Measurements from ENCODE around the gene FGFRL1.

Gene FGFRL1

DNA sequence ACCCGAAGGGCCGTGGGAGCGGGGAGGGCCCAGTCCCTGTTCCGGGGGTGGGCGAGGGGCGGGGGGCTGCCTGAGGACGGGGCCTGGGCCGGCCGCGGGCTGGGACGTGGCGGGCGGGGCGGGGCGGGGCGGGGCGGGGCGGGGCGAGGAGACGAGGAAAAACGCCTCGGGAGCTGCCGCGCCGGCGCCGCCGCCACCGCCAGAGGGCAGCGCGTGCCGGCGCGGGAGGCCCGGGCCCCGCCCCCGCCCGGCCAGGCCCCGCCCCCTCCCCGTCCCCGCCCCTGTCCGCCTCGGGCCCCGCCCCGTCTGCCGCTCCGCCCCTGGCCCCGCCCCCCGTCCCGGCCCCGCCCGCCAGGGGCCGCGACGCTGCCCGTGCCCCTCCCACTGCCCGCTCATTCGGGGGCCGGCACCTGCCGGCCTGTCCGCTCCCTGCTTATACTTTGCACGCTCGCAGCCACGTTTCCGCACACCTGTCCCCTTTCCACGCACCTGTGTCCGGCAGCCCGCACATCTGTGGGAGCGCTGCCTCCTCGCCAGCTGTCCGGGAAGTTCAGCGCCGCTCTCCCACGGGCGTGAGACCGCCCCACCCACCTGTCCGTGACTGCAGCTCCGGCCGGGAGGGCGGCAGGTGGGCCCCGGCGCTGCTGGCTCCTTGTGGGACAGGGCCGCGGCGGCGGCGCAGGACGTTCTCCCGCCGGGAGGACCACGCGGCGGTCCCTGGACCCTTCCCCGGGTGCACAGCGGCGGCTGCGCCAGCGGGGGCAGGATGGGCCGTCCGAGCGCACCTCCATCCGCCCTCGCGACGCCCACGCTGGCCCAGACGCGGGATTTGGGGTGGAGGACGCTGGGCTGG lies 1.7 kb upstream of the FGFRL1 start:
- no peak for DNase-seq

GRCh38 chr4:1010395-1011021 lies 918 bp upstream of the FGFRL1 start:
- no peak for DNase-seq

DNA sequence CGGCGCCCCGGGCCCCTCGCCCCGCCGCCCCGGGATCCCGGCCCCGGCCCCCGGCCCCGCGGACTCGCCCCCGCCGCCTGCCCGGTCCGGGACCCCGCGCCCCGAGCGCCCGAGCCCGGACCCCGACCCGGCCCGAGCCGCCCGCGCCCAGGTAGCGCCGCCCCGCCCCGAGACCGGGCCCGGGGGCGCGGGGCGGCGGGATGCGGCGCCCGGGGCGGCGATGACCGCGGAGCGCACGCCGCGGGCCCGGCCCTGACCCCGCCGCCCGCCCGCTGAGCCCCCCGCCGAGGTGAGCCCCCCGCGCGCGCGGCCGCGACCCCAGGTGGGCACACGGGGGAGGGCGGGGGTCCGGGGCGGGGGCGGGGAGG lies 224 bp downstream of the FGFRL1 start:
- no peak for DNase-seq

DNA sequence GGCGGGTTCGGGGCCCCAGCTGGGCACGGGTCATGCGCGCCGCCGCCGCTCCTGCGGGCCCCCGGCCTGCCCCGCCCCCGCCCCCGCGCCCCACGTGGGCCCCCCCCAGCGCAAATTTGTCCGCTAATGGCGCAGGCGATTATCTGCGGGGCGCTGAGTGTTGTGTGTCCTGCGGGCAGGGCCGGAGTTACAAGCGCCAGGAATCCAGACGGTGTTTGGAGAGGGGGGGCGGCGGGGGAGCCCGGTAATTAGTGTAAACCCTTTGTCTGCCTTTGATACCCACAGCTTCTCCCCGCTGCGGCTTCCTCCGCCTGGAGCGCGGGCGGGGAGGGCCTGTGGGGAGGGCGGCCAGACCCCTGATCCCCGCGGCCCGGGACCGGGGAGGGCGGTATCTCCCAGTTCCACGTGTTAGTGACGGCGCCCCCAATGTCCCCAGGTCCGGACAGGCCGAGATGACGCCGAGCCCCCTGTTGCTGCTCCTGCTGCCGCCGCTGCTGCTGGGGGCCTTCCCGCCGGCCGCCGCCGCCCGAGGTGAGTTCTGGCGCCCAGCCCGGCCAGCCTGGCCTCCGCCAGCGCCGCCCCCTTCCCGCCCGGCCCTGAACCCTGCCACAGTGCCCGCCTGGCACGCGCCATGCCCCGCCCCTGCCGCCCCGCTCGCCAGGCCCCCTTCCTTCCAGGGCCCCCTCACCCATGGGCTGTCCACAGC lies 761 bp downstream of the FGFRL1 start:
- DNase-seq = no peak

DNA sequence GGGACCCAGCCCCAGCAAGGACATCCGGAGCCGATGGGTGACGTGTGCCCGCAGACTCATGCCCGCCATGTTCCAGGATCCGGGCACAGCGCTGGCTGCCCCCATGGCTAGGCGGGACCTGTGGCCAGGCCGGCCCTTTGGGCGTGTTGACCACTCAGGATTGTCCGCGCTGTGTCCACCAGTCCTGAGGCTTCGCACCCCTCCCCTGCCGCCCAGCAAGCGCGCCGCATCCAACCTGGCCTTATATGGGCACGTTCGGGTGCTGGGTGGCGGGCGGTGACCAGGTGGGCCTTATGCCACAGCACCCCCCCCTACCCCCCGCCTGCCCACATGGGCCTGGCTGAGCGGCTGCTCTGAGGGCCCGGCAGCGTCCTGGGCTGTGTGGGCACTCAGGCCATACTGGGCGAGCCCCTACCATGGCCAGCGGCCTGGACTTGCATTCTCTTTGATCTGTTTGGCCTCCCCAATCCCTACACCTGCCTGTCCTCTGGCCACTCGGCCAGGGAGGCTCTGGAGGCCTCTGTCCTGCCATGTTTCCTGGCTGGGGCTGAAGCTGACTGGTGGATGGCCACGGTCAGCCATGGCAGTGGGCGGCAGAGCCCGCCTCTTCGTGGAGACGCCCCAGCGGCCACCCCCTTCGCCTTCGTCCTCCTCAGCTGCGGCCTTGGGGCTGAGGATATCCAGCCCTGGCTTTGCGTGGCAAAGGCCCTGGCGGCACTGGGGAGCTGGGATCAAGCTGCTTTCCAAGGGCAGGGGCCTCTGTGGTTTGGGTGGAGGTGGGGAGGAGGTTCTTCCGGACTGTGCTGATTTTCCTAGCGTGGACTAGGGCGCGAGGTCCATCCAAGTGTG lies 2.0 kb downstream of the FGFRL1 start:
- DNase-seq = no peak

- no peak for DNase-seq
Observed at GRCh38 chr4:1014291-1015167, 3.1 kb downstream of the FGFRL1 start.

DNA sequence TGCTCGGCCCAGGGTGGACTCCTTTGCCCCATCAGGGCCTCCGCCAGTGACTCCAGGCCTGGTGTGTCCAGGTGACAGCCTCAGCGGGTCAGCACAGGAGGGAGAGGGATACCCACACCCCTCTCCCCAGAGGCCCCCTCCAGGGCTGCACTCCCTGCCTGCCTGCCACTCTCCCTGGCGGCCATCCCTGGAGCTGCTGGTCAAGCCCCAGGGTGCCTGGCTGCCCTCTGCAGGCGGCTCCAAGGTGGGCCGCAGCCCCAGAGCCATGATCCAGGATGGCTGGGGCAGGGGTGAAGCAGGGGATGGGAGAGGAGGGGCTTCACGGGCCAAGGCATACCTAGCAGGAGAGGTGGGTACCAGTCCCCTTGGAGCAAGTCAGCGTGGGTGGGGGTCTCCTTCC lies 3.8 kb downstream of the FGFRL1 start:
- no peak for DNase-seq

DNA sequence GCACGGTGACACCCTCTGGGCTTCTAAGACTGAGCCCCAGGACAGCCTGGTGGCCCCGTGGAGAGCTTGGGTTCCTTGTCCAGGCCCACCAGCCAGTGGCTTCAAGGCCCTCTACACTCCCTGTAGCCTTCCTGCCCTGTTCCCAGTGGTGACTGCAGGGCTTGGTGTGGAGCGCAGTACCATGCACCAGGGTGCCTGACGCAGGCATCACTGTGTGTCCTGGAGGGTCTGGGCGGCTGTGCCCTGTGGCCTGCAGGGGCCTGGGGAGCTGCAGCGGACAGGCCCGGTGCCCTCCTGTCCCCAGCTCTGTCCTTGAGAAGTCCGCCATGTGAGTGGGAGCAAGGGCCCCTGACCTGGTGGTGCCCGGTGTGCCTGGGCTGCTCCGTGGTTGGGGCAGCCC lies 4.3 kb downstream of the FGFRL1 start:
- no peak for DNase-seq

DNA sequence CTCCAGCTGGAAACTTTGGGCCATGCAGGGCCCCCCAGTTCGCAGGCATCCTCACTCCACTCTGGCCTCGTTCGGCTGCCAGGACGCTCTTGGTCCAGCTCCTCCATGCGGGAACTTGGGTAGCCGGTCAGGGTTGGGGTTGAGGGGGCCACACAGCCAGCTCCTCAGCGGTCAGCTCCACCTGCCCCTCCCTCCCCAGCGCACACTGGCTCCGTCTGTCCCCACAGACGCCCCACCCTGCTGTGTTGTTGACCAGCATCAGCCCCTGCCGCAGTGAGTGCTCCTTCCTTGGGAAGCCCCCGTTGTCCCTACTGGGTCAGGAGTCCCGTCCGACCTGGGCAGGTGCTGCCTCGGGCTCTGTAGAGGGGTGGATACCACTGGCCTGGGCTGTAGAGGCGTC lies 5.8 kb downstream of the FGFRL1 start:
- no peak for DNase-seq

- no peak for DNase-seq
Observed at GRCh38 chr4:1017706-1018105, 6.3 kb downstream of the FGFRL1 start.

- DNase-seq = no peak
Observed at GRCh38 chr4:1018147-1019020, 7.0 kb downstream of the FGFRL1 start.

DNA sequence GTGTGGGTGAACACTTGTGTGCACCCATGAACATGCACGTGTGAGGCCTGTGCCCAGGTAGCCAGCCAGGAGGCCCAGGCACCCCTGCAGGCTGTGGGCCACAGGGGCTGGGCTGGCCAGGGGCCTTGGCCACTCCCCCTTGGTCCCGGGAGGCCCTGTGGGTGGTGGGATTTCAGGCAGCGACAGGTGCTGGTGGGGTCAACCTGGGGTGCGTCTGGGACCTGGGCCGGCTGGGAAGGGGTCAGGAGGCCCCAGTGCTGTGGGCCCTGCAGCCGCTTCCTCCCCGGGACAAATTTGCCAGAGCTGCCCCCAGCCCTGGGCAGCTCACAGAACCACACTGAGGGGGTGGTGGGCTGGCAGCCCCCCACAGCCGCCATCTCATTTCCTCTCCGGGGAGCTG lies 7.9 kb downstream of the FGFRL1 start:
- no peak for DNase-seq

DNA sequence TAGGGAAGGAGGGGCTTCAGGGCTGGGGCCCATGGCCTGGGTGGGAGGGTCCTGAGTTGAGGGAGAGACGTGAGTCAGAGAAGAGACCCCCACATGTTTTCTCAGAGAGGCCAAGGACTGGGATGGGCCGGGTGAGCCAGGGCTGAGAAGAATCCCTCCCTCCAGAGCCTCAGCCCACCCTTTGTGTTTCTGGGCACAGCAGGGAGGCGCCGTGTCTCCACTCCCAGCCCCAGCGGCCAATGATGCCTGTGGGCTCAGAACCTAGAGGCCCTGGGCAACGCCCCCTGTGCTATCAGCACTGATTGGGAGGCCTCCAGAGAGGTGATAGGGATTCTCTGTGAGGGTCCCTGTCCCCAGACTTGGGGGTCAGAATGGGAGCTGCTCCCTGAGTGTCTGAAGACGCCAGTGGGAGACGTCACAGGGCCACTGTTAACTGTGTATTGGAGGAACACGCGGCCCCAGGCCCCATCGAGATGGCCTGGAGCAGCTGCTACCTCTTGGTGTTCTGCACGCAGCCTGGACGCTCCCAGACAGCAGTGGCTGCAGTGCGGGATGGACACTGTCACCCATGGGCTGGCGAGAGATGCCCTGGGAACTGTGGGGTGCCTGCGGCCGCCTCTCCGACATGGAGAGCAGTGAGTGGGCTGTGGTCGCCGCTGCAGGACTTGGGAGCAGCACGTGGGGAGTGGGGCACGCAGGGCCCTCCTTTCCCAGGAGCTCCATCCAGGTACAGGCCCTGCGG lies 8.5 kb downstream of the FGFRL1 start:
- DNase-seq = no peak

DNA sequence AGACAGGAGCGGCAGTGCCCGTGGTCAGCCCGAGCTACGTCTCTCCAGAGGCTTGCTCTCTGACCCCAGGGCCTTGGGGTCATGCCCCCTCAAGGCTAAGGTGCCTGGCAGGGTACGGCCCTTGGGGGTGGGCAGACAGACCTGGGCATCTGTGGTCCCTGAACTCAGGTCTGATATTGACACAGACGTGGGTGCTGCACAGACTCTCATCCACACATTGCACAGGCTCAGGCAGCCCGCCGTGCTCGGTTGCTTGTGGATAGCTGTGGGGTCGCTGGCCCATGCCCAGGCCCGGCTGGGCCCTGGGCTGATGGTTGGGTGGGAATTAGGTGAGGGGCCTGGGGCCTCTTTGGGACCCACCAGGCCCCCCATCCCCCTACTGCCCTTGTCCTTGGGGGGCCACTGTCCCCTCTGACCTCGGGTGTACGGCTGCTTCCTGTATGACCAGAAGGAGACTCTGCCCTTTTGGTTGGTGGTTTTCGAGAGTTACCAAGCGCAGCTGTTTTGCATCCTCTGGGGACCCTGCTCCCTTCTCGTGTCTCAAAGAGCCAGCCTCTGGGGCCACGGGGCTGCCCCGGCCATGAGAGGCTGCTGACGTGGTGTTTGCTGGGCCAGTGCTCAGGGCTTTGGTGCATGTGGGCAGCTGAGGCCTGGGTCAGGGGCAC lies 10.1 kb downstream of the FGFRL1 start:
- DNase-seq = no peak

- DNase-seq = no peak
Observed at GRCh38 chr4:1022051-1022738, 10.8 kb downstream of the FGFRL1 start.

- DNase-seq = no peak
Observed at GRCh38 chr4:1022739-1023066, 11.3 kb downstream of the FGFRL1 start.

DNA sequence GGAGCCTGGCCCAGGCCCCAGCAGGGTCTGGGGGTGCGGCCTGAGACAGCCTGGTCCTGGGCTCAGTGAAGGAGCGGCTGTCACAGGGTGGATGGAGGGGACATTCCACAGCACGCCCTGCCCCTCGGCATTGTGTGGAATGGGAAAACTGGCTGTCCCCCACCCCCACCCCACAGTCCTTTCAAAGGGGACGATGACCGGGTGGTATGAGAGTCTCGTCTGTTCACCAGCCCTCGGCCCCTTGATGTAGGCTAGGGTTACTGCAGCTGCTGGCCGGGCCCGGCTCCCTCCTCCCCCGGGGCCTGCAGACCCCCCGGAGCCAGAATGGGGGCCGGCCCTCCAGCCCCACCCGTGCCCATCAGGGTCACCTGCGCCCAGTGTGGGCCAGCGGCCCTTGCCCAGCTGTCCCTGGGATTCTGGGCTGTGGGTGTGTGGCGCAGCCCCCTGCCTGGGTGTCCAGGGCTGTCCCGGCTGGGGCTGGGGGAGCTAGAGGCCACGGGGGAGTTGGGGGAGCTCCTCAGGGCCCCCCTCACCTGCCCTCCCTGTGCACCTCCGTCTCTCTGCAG lies 11.7 kb downstream of the FGFRL1 start:
- DNase-seq = no peak

DNA sequence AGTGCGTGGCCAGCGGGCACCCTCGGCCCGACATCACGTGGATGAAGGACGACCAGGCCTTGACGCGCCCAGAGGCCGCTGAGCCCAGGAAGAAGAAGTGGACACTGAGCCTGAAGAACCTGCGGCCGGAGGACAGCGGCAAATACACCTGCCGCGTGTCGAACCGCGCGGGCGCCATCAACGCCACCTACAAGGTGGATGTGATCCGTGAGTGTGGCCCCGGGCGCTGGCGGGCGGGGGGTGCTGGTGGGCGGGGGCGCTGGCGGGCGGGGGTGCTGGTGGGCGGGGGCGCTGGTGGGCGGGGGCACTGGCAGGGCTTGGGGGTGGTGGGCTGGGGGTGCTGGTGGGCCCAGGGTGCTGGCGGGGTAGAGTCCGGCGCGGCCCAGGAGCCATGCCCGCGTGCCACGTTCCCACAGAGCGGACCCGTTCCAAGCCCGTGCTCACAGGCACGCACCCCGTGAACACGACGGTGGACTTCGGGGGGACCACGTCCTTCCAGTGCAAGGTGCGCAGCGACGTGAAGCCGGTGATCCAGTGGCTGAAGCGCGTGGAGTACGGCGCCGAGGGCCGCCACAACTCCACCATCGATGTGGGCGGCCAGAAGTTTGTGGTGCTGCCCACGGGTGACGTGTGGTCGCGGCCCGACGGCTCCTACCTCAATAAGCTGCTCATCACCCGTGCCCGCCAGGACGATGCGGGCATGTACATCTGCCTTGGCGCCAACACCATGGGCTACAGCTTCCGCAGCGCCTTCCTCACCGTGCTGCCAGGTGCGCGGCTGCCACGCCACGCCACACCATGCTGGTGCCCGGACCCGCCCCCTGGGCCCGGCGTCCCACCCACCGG lies 12.7 kb downstream of the FGFRL1 start:
- no peak for DNase-seq

Data from cerebellar nuclear complex (tissue), 1 donor.